GM18873 (cell line): Measurements from ENCODE around the gene TENM4.

Source experiments
- ATAC-seq: cut with Tn5 transposase; IDR thresholded peaks from one replicate; pipeline ENCODE4 v1.9.1; 2021; ENCODE audit warnings: mild to moderate bottlenecking, moderate library complexity, moderate number of reproducible peaks; ENCODE audit not compliant: unreplicated experiment, low FRiP score

Gene TENM4

GRCh38 chr11:79453617-79454016 is 12.8 kb upstream of the TENM4 start:
- no peak for ATAC-seq

- ATAC-seq, result no peak
Measured at GRCh38 chr11:79449040-79449439, 8.2 kb upstream of the TENM4 start.

- ATAC-seq, result no peak
Measured at GRCh38 chr11:79447038-79447786, 6.4 kb upstream of the TENM4 start.

DNA sequence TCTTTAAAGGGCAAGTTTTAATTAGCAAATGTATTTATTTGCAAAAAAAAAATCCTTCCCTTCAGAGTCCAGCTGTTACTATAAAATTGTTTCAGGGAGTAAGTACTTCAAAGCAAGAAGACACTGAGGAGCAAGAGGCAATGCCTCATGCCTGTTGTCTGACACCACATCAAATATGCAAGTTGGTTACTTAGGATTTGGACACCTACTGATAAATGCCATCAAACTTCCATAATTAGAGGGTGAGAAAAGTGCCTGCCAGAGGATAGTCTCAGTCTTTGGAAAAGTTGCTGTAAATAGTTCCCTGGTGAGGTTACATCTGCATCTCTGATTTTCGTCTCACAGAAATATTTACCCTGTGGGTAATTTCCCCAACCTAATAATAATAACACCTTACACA is 4.1 kb upstream of the TENM4 start:
- ATAC-seq, result no peak

DNA sequence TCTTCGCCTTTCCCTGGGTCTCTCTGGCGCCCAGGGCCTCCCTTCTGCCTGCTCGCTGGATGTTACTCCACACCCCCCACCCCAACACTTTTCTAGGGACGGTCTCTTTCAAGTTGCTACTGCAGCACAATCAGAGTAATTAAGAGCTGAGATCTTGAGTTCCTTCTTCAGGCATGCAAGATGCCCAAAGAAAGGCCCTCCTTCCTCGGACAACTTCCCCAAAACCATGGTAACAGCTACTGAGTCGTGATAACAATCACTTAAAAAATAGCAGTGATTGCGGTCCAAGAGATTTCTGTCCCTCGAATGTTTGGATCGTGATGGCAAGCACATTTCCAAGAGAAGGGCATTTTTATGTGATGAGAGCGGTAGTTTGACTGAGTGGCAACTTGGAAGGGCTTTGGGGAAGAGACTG is 638 bp upstream of the TENM4 start:
- no peak for ATAC-seq

- ATAC-seq, result no peak
Measured at GRCh38 chr11:79439886-79440570, 802 bp downstream of the TENM4 start.

DNA sequence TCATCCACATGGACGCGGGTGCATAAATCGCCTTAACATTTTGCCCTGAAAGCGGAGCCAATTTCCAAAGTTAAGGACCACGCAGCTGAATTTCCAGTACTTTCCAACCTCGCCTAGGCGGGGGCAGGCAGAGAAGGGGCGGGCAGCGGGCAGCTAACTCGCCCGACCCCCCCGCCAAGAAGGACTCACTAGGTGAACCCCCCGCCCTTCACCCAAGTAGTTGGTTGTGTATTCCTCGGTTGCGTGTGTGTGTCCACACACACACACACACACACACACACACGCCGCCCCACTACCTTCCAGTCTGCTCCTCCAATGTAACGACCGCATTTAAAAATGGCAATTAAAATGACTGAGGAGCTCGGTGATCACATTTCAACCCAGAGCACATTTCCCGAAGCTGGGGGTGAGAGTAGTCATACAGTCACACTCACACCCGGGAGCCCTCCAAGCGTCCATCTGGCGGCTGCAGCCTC is 1.4 kb downstream of the TENM4 start:
- no peak for ATAC-seq

GRCh38 chr11:79438631-79439409 is 2.0 kb downstream of the TENM4 start:
- no peak for ATAC-seq

GRCh38 chr11:79437981-79438630 is 2.7 kb downstream of the TENM4 start:
- ATAC-seq, result no peak

GRCh38 chr11:79437278-79437980 is 3.4 kb downstream of the TENM4 start:
- no peak for ATAC-seq

- ATAC-seq, result no peak
Measured at GRCh38 chr11:79436919-79437277, 3.9 kb downstream of the TENM4 start.

- ATAC-seq, result no peak
Measured at GRCh38 chr11:79434283-79434682, 6.5 kb downstream of the TENM4 start.

GRCh38 chr11:79432138-79432537 is 8.7 kb downstream of the TENM4 start:
- no peak for ATAC-seq

DNA sequence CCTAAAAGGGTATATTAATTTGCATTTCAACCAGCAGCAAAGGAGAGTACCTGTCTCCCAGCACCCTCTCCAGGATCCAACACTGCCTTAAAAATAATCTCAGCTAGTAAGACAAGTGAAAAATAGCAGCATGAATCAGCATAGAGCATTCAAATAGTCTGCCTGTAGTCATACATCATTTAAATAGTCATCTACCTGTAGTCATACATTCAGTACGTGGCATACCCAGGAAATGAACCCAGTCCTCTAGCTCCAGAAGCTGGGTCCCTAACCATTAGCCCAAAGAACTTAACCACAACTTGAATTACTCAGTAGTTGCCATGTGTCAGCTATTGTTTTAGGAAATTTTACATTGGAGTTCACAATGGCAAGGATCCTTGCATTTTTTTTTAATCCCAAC is 9.3 kb downstream of the TENM4 start:
- ATAC-seq, result no peak

- ATAC-seq, result no peak
Measured at GRCh38 chr11:79430280-79430679, 10.6 kb downstream of the TENM4 start.

DNA sequence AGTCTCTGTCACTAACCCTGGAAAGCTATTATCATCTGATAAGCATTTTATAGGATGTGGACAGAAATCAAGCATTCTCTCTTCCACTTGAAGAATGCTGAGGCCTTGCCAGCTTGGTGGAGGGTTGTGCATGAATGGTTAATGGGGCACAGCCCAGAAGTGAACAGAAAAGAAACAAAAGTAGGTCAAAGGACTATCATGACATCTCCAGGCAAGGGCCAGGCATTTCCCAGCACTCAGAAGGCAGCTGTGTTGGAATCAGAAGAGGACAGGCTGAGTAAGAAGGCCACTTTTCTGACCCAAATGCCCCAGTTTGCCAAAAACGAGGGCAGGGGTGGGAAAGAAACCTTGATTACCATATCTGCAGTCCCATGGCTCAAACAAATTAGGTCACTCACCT is 12.4 kb downstream of the TENM4 start:
- no peak for ATAC-seq

DNA sequence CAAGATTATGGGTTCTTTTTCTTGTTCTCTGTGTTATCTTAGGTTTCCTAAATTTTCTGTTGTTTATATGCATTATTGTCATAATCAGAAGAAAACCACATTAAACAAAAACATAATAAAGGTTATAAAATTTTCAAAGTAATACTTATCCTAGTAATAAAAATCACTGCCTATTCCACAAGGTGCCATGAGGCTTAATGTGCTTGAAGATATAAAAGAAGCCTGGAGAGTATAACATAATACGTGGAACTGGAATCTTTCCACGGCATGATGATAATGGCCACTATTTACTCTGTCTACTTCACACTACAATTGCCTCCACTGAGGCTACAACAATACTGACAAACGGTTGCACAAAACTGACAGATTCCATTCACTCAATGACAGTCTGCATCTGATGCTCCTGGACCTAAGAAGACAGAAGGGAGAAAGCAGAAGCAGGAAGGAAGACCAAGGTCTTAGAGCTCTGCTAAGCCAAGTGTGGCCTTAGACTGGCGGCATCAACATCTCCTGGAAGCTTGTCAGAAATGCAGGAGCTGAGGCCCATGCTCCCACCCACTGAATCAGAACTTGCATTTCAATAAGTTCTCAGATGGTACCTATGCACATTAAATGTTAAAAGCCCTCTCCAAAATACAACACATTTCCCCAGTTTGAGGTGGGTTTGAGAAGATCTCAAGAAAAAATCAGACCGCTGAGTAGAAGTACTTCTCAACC is 13.1 kb downstream of the TENM4 start:
- no peak for ATAC-seq

- ATAC-seq, result no peak
Measured at GRCh38 chr11:79427126-79427525, 13.7 kb downstream of the TENM4 start.

DNA sequence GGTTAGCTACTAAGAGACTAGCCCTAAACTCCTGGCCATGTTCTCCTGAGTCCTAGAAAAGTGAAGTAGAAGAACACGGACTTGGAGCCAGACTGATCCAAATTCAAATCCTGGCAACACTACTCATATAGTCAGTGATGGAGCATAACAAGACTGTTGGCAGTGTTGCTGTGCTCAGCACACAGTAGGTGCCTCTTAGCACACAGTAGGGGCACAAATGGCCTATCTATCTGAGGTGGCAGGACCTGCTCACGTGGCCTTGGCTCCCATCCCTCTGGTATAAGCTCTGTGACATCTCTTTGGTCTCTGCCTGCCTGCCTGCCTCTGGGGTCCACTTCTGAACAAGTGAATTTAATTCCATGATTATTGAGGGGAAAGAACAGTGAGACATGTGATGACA is 15.4 kb downstream of the TENM4 start:
- no peak for ATAC-seq

DNA sequence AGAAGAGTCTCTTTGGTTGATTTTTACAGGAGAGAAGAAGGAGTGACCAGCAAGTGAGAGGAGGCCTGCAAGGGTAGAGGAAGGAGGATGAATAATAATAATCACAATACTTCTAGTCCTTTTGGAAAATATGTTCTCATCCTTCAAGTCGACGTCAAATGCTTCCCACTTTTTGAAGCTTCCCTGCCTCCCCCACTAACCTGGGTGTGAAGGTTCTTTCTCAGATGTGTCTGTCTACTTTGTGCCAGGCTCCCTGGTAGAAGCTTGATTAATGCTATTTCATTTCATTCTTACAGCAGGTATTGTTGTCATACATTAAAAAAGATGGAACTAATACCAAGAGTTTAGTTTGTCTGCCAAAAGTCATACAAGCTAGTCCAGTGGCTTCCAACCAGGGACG is 17.1 kb downstream of the TENM4 start:
- no peak for ATAC-seq
